K562 (cell line): ENCODE measurements around the gene HLF. TPM values are rescaled to one million over a fixed set of nuclear protein-coding genes. Genes with fewer than 3 reads are reported as not detected.

Experiments
- ATAC-seq: fragments of 200-7000 bp; cut with Tn5 transposase; 3 replicates; pipeline ENCODE4 v1.9.1; 2020; ENCODE audit warnings: moderate library complexity
- BruUV-seq: library from RNA; stranded (reverse); fragments of 400-500 nt; replicated peaks from 2 replicates; lab custom pipeline; 2021; lab: Mats Ljungman, UMichigan
- CTCF ChIA-PET: fragments of 300-600 bp; formaldehyde crosslinking; extraction: SDS; loops from one replicate; lab custom pipeline; 2021; ENCODE audit warnings: low intra/inter-chr PET ratio; lab: Yijun Ruan, JAX
- POLR2A ChIA-PET: fragments of 300-600, 350-650 bp; sonication (Branson Sonifier 250); formaldehyde crosslinking; extraction: SDS; loops from one replicate; lab custom pipeline; 2021; ENCODE audit warnings: antibody characterized with exemption, inconsistent platforms; lab: Yijun Ruan, JAX
- DNase-seq, 4 experiments: peaks; one replicate each; pipeline versions ENCODE4 v3.0.0 to v3.0.0-alpha.2; 2011 to 2018; ENCODE audit warnings: low spot score in 3 of 4, mixed read lengths in 3 of 4; ENCODE audit errors: extremely low read depth in 1 of 4
- FAIRE-seq: peaks from 2 replicates; lab custom pipeline; 2011; peaks lifted over from hg19 to GRCh38; lab: Jason Lieb, UNC
- H2AFZ ChIP-seq: 2 replicates; pipeline ENCODE4 v1.6.0; 2011; ENCODE audit warnings: low read depth, low read length, control low read depth, inconsistent platforms
- H3K27ac ChIP-seq: fragments of 200-600 bp; 3 replicates; pipeline ENCODE4 v1.8.0; 2011; ENCODE audit warnings: low read depth, mild to moderate bottlenecking, control low read depth, inconsistent platforms, low read length, moderate library complexity, mixed read lengths; ENCODE audit errors: extremely low read depth
- H3K27me3 ChIP-seq, 2 experiments: fragments of 300-600 bp in 1 of 2; 2 replicates in 1 of 2; 3 replicates in 1 of 2; pipeline versions ENCODE4 v1.6.0 to v1.8.0; 2011; ENCODE audit warnings: inconsistent platforms in 2 of 2, low read length in 2 of 2, mild to moderate bottlenecking in 1 of 2, mixed read lengths in 1 of 2, moderate library complexity in 1 of 2; ENCODE audit not compliant: control insufficient read depth in 2 of 2, insufficient read depth in 2 of 2
- H3K36me3 ChIP-seq: fragments of 300-600 bp; 3 replicates; pipeline ENCODE4 v1.8.0; 2011; ENCODE audit warnings: mild to moderate bottlenecking, low read length, inconsistent platforms; ENCODE audit not compliant: control insufficient read depth, insufficient read depth
- H3K4me1 ChIP-seq, 2 experiments: fragments of 200-600 bp in 1 of 2; replicated peaks in 1 of 2; 2 replicates in 1 of 2; 3 replicates in 1 of 2; pipeline versions ENCODE4 v1.5.1 to v1.8.0; 2011; ENCODE audit warnings: inconsistent platforms in 2 of 2, low read length in 2 of 2, mild to moderate bottlenecking in 1 of 2, mixed read lengths in 1 of 2, moderate library complexity in 1 of 2; ENCODE audit not compliant: control insufficient read depth in 2 of 2, insufficient read depth in 2 of 2
- H3K4me2 ChIP-seq: 2 replicates; pipeline ENCODE4 v1.6.1; 2011; ENCODE audit warnings: low read length, control low read depth, inconsistent platforms, mixed read lengths; ENCODE audit not compliant: insufficient read depth
- H3K4me3 ChIP-seq: fragments of 200-600 bp; sonication (generic), shearing (Covaris generic); 2 replicates; pipeline ENCODE4 v1.5.1; 2016; ENCODE audit warnings: control low read depth, inconsistent platforms
- H3K79me2 ChIP-seq: fragments of 200-600 bp; 3 replicates; pipeline ENCODE4 v1.8.0; 2011; ENCODE audit warnings: low read length, inconsistent platforms; ENCODE audit not compliant: control insufficient read depth, insufficient read depth
- H3K9ac ChIP-seq, 2 experiments: 2 replicates each; pipeline versions ENCODE4 v1.6.0 to v1.6.1; 2011; ENCODE audit warnings: low read depth in 2 of 2, low read length in 2 of 2, control low read depth in 1 of 2, inconsistent platforms in 1 of 2, mild to moderate bottlenecking in 1 of 2, mixed read lengths in 1 of 2; ENCODE audit not compliant: insufficient read depth in 1 of 2
- H3K9me1 ChIP-seq: one replicate; pipeline ENCODE4 v1.6.0; 2011; ENCODE audit warnings: inconsistent platforms, mild to moderate bottlenecking, low read length, moderate library complexity; ENCODE audit not compliant: control insufficient read depth, insufficient read depth
- H3K9me3 ChIP-seq: replicated peaks from 2 replicates; pipeline ENCODE4 v1.5.1; 2011; ENCODE audit warnings: low read depth, low read length, inconsistent platforms; ENCODE audit not compliant: control insufficient read depth, insufficient read depth
- H4K20me1 ChIP-seq: replicated peaks from 2 replicates; pipeline ENCODE4 v1.6.1; 2011; ENCODE audit warnings: low read length, inconsistent platforms, mixed read lengths; ENCODE audit not compliant: control insufficient read depth, insufficient read depth
- CEBPB ChIP-seq: fragments of 450-650 bp; IDR thresholded peaks from 2 replicates; pipeline ENCODE4 v1.6.1; 2016; ENCODE audit warnings: missing genetic modification characterization, missing compliant biosample characterization
- CEBPG ChIP-seq, 3 experiments: fragments of 200-800 bp in 1 of 3; sonication (Bioruptor generic) in 1 of 3; sonication (generic) in 1 of 3; formaldehyde crosslinking in 1 of 3; IDR thresholded peaks in 2 of 3; conservative IDR thresholded peaks in 1 of 3; 2 replicates each; pipeline versions ENCODE4 v1.6.1 to v1.8.0; 2016 to 2022; ENCODE audit warnings: missing compliant biosample characterization in 2 of 3, missing genetic modification characterization in 2 of 3, mild to moderate bottlenecking in 1 of 3, missing genetic modification reagents in 1 of 3
- KDM1A ChIP-seq, 2 experiments: fragments of 450-650 bp; IDR thresholded peaks; 2 replicates each; pipeline ENCODE4 v1.6.1; 2016; ENCODE audit warnings: mild to moderate bottlenecking in 2 of 2
- MEIS2 ChIP-seq: fragments of 450-650 bp; IDR thresholded peaks from 2 replicates; pipeline ENCODE4 v1.6.1; 2014; ENCODE audit warnings: mild to moderate bottlenecking; ENCODE audit not compliant: partially characterized antibody
- PBX2 ChIP-seq, 2 experiments: IDR thresholded peaks in 1 of 2; conservative IDR thresholded peaks in 1 of 2; 2 replicates each; pipeline ENCODE4 v1.6.1; 2016; ENCODE audit warnings: low read depth in 2 of 2, mild to moderate bottlenecking in 1 of 2, missing compliant biosample characterization in 1 of 2, missing genetic modification characterization in 1 of 2, moderate library complexity in 1 of 2
- RCOR1 ChIP-seq, 2 experiments: IDR thresholded peaks; 2 replicates each; pipeline ENCODE4 v1.6.1; 2012; ENCODE audit warnings: low read depth in 2 of 2, low read length in 2 of 2, borderline replicate concordance in 1 of 2, improper control_type of control experiment in 1 of 2
- ZHX1 ChIP-seq: fragments of 150-350 bp; conservative IDR thresholded peaks from 2 replicates; pipeline ENCODE4 v1.6.1; 2014; ENCODE audit warnings: low read length
- WGBS: fragments of 100-300 bp; shearing (Covaris generic); methylation state at CpG from one replicate; pipeline ENCODE4 v1.1.6; 2016; ENCODE audit warnings: low coverage, mixed read lengths; ENCODE audit not compliant: insufficient coverage; ENCODE audit errors: missing lambda C conversion rate; 5-methylcytosine and 5-hydroxymethylcytosine counted together
- in situ Hi-C: fragments of 300-500 bp; cut with MboI; formaldehyde crosslinking; loops from 4 replicates; pipeline ENCODE4 v1.15.0; 2018; ENCODE audit warnings: inconsistent platforms, mixed read lengths
- intact Hi-C: fragments of 100-400 bp; cut with micrococcal nuclease; formaldehyde crosslinking; loops from 2 replicates; pipeline ENCODE4 v1.14.2; 2022
- polyA plus RNA-seq, 8 experiments: library from polyadenylated mRNA; depleted of rRNA in 4 of 8; stranded (reverse) in 5 of 8; unstranded in 3 of 8; fragments of >200 nt; fragmentation: Nextera tagmentation in 2 of 8; fragmentation: Illumina TruSeq in 1 of 8; extraction: Ambion mirVana in 2 of 8; extraction: Trizol in 1 of 8; gene quantifications; 2 replicates each; pipeline versions ENCODE4 v1.2.1 to v1.2.3, GENCODE V29; 2011 to 2014; ENCODE audit warnings: inconsistent platforms in 1 of 8, missing spikeins in 1 of 8
- total RNA-seq, 7 experiments: library from RNA; depleted of rRNA in 6 of 7; stranded (reverse); fragments of >200 nt in 6 of 7; fragmentation: Illumina TruSeq in 2 of 7; extraction: Trizol in 2 of 7; gene quantifications; 2 replicates each; pipeline versions ENCODE4 v1.2.1 to v1.2.3, GENCODE V29; 2011 to 2021; ENCODE audit warnings: low replicate concordance in 1 of 7
- TF ChIP-seq, protein P1 (sequence below), 2 experiments: fragments of 450-650 bp in 1 of 2; sonication (generic) in 1 of 2; formaldehyde crosslinking in 1 of 2; IDR thresholded peaks in 1 of 2; conservative IDR thresholded peaks in 1 of 2; 2 replicates each; pipeline versions ENCODE4 v1.6.1 to v1.8.1; 2016 to 2023; ENCODE audit warnings: mild to moderate bottlenecking in 2 of 2, moderate library complexity in 2 of 2, inconsistent platforms in 1 of 2, missing genetic modification reagents in 1 of 2
- TF ChIP-seq, protein P2 (sequence below): fragments of 450-650 bp; IDR thresholded peaks from 2 replicates; pipeline ENCODE4 v1.6.1; 2016

Gene HLF
- total and polyA plus RNA-seq, 9 of the 15 experiments (the other 6 are each of a cell fraction or from before 2014, with no cell fraction given) = 0.03 to 0.24 (median 0.09) TPM

- Histone ChIP-seq H3K9me3 (no peaks in the 10 kb centered on the region), H3K36me3 (no peaks in the 10 kb centered on the region), H2AFZ (no peak overlapping the region), H4K20me1 (no peaks in the 10 kb centered on the region), H3K27me3 (peaks cover 0 to 5% of the 10 kb centered on the region in 2 experiments; a peak in 1 of 5 replicates), H3K4me1 (0 out of 5 replicates have a peak, but pooled peaks cover 0 to 3% of the 10 kb centered on the region in 2 experiments), H3K4me3 (no peak overlapping the region), H3K79me2 (no peaks in the 10 kb centered on the region), H3K4me2 (no peak overlapping the region), H3K9me1 (no peaks in the 10 kb centered on the region), H3K9ac (no peak overlapping the region), H3K27ac (no peak overlapping the region)
- in situ Hi-C loops = no loop called here
- BruUV-seq = no TSS peak
- DNase-seq (no peak), ATAC-seq (no peak), FAIRE-seq (no peak)
- ChIA-PET CTCF (no interaction called here), POLR2A (interaction anchor here (0.7 kb wide), 1 partner anchor 116 kb away, joined by 3 read pairs; no protein-coding TSS in a partner anchor)
- 3% methylated on average over 7 of the region's 7 CpGs for WGBS
- intact Hi-C loops = no loop called here
- TF ChIP-seq PBX2 (CRISPR knock-in tag; IDR thresholded peaks at IDR 0.05; ENCODE audit: low read depth) (no peak), PBX2 (tag; conservative IDR thresholded peaks at IDR 0.05; ENCODE audit: low read depth) (peak; percentile 84), CEBPB (peak; percentile 57), KDM1A (IDR thresholded peaks at IDR 0.05) (peak; percentile 26 to 46; a peak in 1 of 4 replicates), ZHX1 (no peak), RCOR1 (IDR thresholded peaks at IDR 0.05; ENCODE audit: borderline replicate concordance in 1 of 2, low read depth in 2 of 2, low read length in 2 of 2) (0 out of 4 replicates have a peak, but pooled peaks of 1 of the 2 experiments have one; percentile 22), MEIS2 (peak; percentile 86), CEBPG (CRISPR knock-in tag; IDR thresholded peaks at IDR 0.05) (no peak), CEBPG (tag; conservative IDR thresholded peaks at IDR 0.05 in 1 of 2, IDR thresholded peaks at IDR 0.05 in 1 of 2) (peak; percentile 49 to 66; a peak in 3 of 4 replicates)
- TF ChIP-seq, protein P1, sequence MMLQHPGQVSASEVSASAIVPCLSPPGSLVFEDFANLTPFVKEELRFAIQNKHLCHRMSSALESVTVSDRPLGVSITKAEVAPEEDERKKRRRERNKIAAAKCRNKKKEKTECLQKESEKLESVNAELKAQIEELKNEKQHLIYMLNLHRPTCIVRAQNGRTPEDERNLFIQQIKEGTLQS (IDR thresholded peaks at IDR 0.05) = peak; percentile 47; the same call in 1 of the 2 replicates
- TF ChIP-seq, protein P1 (CRISPR knock-in tag; conservative IDR thresholded peaks at IDR 0.05) = no peak
- TF ChIP-seq, protein P2, sequence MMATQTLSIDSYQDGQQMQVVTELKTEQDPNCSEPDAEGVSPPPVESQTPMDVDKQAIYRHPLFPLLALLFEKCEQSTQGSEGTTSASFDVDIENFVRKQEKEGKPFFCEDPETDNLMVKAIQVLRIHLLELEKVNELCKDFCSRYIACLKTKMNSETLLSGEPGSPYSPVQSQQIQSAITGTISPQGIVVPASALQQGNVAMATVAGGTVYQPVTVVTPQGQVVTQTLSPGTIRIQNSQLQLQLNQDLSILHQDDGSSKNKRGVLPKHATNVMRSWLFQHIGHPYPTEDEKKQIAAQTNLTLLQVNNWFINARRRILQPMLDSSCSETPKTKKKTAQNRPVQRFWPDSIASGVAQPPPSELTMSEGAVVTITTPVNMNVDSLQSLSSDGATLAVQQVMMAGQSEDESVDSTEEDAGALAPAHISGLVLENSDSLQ = peak; percentile 77
These were observed 11.4 kb downstream of the HLF start for GRCh38 chr17:55275894-55276804.
